Measurements from ENCODE around the gene REEP6.
A peak's percentile ranks its signal among the peaks of the same experiment; 100 is the strongest.
"Not testable (repeated sequence)": the region's sequence is repeated elsewhere in the genome, so short reads cannot be mapped to it uniquely, and the experiment has no call there.

The REEP6 gene

GRCh38 chr19:1471515-1472160 lies 19.3 kb upstream of the REEP6 start:
- DNase-seq: peak in 29 of 56 donors; percentile 12 to 64 (median 44)

- DNase-seq: peak in 13 of 56 donors; percentile 10 to 57 (median 39)
Observed at GRCh38 chr19:1472231-1473084, 18.5 kb upstream of the REEP6 start.

GRCh38 chr19:1473085-1473851 lies 17.7 kb upstream of the REEP6 start:
- DNase-seq: peak in 3 of 56 donors; percentile 35 to 57 (median 44)

GRCh38 chr19:1474011-1474764 lies 16.8 kb upstream of the REEP6 start:
- DNase-seq: peak in 51 of 56 donors; percentile 18 to 85 (median 55)

- no peak for DNase-seq
Observed at GRCh38 chr19:1474765-1475351, 16.1 kb upstream of the REEP6 start.

- no peak for DNase-seq
Observed at GRCh38 chr19:1475751-1476437, 15.1 kb upstream of the REEP6 start.

GRCh38 chr19:1477056-1477455 lies 13.9 kb upstream of the REEP6 start:
- not testable (repeated sequence) for DNase-seq

GRCh38 chr19:1478934-1479707 lies 11.9 kb upstream of the REEP6 start, which contains the start of gene C19orf25:
C19orf25 (minus strand) TSS chr19:1479215; CDS start chr19:1478903, 312 bp downstream.
- DNase-seq: peak; percentile 53 to 97 (median 86)

- no peak for DNase-seq
Observed at GRCh38 chr19:1481224-1481892, 9.6 kb upstream of the REEP6 start.

GRCh38 chr19:1481893-1482360 lies 9.1 kb upstream of the REEP6 start:
- no peak for DNase-seq

- no peak for DNase-seq
Observed at GRCh38 chr19:1482361-1483130, 8.4 kb upstream of the REEP6 start.

GRCh38 chr19:1483131-1483978 lies 7.6 kb upstream of the REEP6 start:
- DNase-seq: no peak

- DNase-seq: no peak
Observed at GRCh38 chr19:1483979-1484428, 7.0 kb upstream of the REEP6 start.

GRCh38 chr19:1486720-1487575 lies 4.0 kb upstream of the REEP6 start:
- DNase-seq: no peak

GRCh38 chr19:1487576-1488281 lies 3.3 kb upstream of the REEP6 start:
- no peak for DNase-seq

Measured in nucleus accumbens (tissue), 56 donors.